Stimulated activated CD4-positive, alpha-beta T cell treated with anti-CD3 and anti-CD28 coated beads, Interleukin-12 subunit alpha, Interleukin-12 subunit beta, amount 100 ng/mL, for 48 hours (primary cell): ENCODE measurements around the gene CD82.
A peak's percentile ranks its signal among the peaks of the same experiment; 100 is the strongest.
"Not testable (repeated sequence)": the region's sequence is repeated elsewhere in the genome, so short reads cannot be mapped to it uniquely, and the experiment has no call there.

Source experiments
- DNase-seq, 3 donors: peaks; one replicate each; pipeline ENCODE4 v3.0.0-alpha.2; 2020; ENCODE audit warnings: low read depth in 2 of 3, low spot score in 1 of 3

The CD82 gene

GRCh38 chr11:44559207-44559939 lies 6.1 kb upstream of the CD82 start:
- no peak for DNase-seq

- DNase-seq, result not testable (repeated sequence)
These were observed 5.5 kb upstream of the CD82 start for GRCh38 chr11:44559940-44560300.

DNA sequence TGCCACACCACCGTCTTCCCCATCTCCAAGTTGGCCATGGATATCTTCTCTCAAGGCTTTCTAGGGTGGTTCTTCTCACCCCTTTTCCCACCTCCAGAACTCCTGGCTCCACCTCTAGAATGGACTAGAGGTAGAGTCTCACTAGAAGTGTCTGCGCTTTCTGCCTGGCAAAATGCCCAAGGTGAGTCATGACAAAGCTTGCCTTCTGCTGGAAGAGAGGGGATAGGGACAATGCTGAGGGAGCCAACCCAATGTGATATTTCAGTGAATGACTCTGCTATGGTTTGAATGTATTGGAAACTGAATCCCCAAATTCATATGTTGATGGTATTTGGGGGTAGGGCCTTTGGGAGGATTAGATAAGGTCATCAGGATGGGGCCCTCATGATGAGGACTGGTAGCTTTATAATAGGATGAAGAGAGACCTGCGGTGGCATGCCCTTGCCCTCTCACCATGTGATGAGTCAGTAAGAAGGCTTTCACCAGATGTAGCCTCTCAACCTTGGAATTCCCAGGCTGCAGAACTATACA lies 4.1 kb upstream of the CD82 start:
- no peak for DNase-seq

GRCh38 chr11:44561964-44562734 lies 3.3 kb upstream of the CD82 start:
- no peak for DNase-seq

DNA sequence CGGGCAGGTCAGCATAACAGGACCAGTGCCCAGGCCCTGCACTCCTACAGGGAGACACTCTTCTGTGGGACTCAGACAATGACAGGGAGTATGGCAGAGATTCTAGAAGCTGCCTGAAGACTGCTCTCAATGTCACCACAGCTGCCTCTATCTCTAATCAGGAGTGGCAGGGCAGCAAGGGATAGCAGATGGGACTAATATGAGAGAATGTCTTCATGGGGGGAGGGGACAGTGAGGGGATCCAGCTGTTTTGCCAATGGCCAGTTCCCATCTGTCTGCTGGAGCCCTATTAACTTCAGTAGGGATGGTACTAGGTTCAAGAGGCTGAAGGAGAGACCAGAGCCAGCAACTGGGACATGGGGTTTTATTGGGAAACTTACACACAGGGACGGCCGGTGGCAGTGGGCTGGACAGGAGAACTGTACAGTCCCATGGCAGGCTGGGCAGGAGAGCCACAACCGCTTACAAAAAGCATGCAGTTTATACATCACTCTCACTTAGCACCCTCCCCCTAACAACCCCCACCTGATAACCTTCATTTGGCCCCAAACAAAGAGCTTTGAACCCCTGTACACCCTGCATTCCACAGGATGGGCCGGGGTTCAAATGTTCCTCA lies 2.5 kb upstream of the CD82 start:
- no peak for DNase-seq

DNA sequence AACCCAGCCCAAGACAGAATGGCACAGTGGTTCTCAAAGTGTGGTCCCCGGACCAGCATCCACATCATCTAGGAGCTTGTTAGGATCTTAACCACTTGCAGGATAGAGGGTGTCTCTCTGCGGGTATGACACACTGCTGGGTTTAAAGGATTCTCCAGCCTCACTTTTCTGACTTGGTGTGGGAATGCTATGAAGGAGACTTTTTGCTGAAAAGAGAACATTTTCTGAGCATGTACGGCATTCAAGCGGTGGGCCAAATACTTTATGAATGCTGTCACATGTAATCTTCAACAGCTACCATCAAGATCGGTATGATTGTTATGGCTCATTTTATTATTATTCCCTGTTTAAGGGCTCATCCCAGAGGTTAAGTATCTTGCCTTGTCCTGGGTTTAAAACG lies 1.8 kb upstream of the CD82 start:
- no peak for DNase-seq

DNA sequence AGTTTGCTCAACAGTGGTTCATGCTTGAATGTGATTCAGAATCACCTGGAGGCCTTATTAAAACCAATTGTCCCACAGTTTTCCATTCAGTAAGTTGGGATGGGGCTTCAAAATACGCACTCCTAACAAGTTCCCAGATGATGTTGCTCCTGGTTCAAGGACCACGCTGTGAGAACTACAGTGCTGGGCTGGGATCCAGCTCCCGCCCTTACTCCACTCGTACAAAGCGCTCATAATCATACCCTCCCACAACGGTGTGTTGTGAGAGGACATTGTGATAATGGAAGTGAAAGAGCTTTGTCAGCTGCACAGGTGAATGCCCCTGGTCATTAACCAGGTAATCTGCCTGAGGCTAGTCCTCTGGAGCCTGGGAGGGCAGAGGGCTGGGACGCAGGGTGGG lies 1.3 kb upstream of the CD82 start:
- no peak for DNase-seq

DNA sequence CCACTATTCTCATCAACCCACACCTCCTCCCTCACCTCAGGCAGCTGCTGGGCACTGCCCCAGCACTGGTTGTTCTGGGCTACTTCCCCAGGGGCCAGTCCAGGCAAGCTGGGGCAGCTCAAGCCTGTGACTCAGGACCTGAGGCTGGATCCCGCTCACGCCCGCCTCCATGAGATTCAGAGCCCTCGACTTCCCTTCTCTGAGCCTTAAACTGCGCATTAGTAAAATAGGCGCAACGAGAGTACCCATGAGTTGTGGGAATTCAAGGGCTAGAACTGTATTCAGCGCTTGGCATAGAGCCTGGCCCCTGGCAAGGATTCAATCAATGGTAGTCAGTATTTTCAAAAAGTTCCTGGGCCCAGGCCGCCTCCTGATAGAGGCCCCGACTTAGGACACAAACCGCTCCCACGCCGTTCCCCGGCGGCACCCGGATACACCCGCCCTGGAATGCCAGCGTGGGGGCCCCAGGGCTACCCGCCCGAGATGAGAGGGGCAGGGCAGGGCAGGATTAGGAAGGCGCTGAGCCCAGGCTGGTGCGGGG lies 723 bp upstream of the CD82 start:
- DNase-seq, result no peak

GRCh38 chr11:44565953-44566949 lies 788 bp downstream of the CD82 start:
- DNase-seq, result no peak

GRCh38 chr11:44566952-44567875 lies 1.8 kb downstream of the CD82 start:
- DNase-seq, result no peak

DNA sequence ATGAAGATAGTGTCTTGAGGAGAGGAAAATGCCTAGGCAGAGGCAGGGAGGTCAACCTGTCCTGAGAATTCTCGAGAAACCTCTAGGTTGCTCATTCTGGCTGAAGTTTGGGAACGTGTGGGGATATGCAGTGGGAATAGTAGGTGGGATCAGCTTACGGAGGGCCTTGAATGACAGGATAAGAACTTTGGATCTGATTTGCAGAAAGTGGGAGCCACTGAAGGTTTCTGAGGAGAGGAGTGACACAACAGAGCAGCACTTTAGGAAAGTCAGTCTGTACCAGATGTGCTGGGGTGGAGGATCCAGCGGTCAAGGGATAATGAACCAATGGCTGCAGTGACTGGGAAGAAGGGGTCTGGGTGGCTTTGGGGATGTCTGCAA lies 2.4 kb downstream of the CD82 start:
- DNase-seq, result no peak

GRCh38 chr11:44568331-44568657 lies 2.8 kb downstream of the CD82 start:
- DNase-seq, result no peak

GRCh38 chr11:44568658-44569473 lies 3.4 kb downstream of the CD82 start:
- DNase-seq, result peak; percentile 85 to 88 (median 86)

DNA sequence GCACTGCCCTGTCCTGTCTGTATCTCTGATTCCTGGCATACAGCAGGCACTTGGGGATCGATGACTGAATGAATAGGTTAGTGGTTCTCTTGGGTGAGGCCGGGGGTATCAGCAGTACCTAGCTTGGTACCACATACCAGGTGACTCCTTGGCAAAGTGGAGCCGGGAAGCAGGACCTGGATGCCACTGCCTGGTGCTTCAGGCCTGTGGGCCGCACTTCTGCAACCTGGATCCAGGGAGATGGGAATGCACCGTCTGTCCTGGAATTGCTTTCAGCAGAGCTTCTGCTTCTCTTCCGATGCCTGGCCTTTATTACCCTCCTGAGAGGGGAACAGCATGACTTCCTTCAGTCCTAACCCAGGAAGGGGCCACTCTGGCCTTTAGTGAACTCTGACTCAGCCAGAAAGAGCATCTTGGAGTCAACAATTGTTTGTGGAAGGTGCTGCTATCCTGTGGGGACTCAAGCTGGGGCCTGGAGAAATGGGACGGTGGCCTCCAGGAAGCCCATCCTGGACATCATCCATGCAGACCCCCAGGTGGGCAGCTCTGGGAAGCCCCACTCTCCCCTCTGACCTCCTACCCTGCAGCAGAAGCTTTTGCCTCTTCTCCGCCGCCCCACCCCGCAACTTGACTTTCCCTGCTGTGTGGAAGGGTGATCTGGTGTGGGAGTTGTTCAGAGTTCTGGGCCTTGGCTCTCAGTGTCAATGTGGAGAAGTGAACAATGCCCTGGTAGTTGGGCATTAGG lies 5.1 kb downstream of the CD82 start:
- DNase-seq, result no peak

- no peak for DNase-seq
These were observed 6.4 kb downstream of the CD82 start for GRCh38 chr11:44571871-44572270.

- no peak for DNase-seq
These were observed 7.0 kb downstream of the CD82 start for GRCh38 chr11:44572436-44572835.

DNA sequence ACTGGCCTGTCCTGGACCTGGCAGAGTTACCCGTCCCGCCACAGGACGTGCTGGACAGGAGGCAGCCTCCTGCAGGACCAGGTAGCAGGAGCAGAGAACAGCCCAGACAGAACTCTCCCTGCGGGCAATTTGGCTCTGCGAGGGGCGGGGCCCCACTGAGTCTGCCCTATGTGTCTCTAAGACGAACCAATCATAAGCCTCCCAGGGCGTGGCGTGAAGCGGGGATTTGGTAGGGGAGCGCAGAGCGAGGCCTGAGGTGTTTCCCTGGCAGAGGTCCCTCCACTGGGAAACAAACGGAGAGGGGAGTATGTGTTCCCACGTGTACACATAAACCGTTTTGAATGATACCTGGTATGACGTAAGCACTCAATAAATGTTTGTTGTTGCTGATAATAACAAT lies 7.4 kb downstream of the CD82 start:
- no peak for DNase-seq

DNA sequence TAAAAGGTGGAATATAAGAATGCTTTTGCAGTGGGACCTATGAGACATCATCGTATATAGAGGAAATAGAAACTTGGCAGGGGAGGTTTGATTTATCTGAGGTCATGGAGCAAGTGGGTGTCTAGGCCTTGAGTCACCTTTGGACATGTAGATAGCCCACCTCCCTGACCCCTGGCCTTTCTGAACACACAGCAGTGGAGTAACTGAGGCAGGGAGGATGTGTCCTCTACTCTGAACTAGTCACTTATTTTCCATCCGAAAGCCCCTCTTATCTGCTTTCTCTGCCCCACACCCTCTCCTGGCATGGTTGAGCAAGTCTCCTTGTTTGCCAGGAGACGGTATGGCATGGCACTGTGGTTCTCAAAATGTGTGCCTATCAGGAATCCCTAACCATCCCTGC lies 7.9 kb downstream of the CD82 start:
- no peak for DNase-seq
